Measurements from ENCODE around the gene PINK1.
"Not testable (repeated sequence)": the region's sequence is repeated elsewhere in the genome, so short reads cannot be mapped to it uniquely, and the experiment has no call there.

The PINK1 gene

DNA sequence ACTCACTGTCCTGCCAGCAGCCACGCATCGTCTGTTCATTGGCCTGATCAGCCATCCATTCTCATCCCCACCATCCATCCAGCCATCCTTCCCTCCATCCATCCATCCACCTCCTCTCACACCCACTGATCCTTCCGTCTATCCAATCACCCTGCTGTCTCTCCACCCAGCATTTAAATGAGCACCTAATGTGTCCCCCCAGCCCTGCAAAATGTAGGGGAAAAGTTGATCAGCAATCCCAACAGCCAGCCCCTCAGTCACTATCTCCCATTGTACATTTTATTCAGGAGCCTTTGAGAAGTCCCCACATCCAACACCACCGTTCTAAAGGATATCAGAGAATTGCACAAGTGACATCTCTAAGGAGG, 39.0 kb downstream of the PINK1 start:
- no peaks in the 10 kb centered on the region for H3K9me3 ChIP-seq (ENCODE audit: control insufficient read depth, insufficient read depth, low read length)
- WGBS (ENCODE audit: insufficient coverage, insufficient read length) = 100% methylated on average over 1 of the region's 4 CpGs
- no peaks in the 10 kb centered on the region for H3K4me1 ChIP-seq (ENCODE audit: control insufficient read depth, insufficient read depth, low read length)
- peaks cover 6% of the 10 kb centered on the region; the same call in 1 of the 2 replicates for H3K36me3 ChIP-seq (ENCODE audit: control insufficient read depth, insufficient read depth, low read length)
- no peak for DNase-seq (ENCODE audit: low read depth, low spot score)
- H3K27me3 ChIP-seq (ENCODE audit: control insufficient read depth, insufficient read depth, low read length) = no peaks in the 10 kb centered on the region
- H3K4me3 ChIP-seq (ENCODE audit: low read length) = no peak overlapping the region
- no peak overlapping the region for H3K27ac ChIP-seq (ENCODE audit: low read length)

DNA sequence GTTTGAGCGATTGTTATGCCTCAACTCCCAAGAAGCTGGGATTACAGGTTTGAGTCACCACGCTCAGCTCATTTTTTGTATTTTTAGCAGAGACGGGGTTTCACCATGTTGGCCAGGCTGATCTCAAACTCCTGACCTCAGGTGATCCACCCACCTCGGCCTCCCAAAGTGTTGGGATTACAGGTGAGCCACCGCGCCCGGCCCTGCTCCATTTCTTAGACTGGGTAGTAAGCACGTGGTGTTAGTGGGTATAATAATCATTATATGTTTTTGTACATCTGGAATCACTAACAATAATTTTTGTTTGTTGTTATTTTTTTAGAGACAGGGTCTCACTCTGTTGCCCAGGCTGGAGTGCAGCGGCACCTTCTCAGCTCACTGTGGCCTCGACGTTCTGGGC, 40.4 kb downstream of the PINK1 start:
- not testable (repeated sequence) for H3K27ac ChIP-seq (ENCODE audit: low read length); H3K9me3 ChIP-seq (ENCODE audit: control insufficient read depth, insufficient read depth, low read length); DNase-seq (ENCODE audit: low read depth, low spot score); H3K4me1 ChIP-seq (ENCODE audit: control insufficient read depth, insufficient read depth, low read length); H3K36me3 ChIP-seq (ENCODE audit: control insufficient read depth, insufficient read depth, low read length); H3K4me3 ChIP-seq (ENCODE audit: low read length); H3K27me3 ChIP-seq (ENCODE audit: control insufficient read depth, insufficient read depth, low read length)
- WGBS (ENCODE audit: insufficient coverage, insufficient read length) = no CpG with 5 or more reads among the region's 11 CpGs

DNA sequence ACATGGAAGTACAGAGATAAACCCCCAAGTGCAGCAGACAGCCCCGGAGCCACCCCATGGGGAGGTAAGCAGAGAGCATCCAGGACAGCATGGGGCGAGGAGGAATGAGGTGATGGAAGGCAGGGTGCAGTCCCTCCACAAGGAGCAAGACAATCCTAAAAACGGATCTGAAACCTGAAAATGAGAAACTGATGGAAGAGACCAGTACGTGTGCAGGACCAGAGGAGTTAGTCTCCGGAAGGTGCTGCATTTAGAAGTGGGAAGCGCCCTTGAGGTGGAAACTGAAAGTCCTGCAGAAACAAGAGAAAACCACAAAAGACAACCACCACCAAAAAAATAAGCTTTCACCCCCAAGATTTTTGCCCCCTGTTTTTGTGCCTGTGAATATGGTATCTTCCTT, 45.3 kb downstream of the PINK1 start:
- Histone ChIP-seq H3K36me3 (ENCODE audit: control insufficient read depth, insufficient read depth, low read length) (no peaks in the 10 kb centered on the region; the same call in none of the 2 replicates), H3K27me3 (ENCODE audit: control insufficient read depth, insufficient read depth, low read length) (no peaks in the 10 kb centered on the region), H3K9me3 (ENCODE audit: control insufficient read depth, insufficient read depth, low read length) (no peaks in the 10 kb centered on the region), H3K27ac (ENCODE audit: low read length) (no peak overlapping the region), H3K4me1 (ENCODE audit: control insufficient read depth, insufficient read depth, low read length) (no peaks in the 10 kb centered on the region), H3K4me3 (ENCODE audit: low read length) (no peak overlapping the region)
- no CpG with 5 or more reads among the region's 6 CpGs for WGBS (ENCODE audit: insufficient coverage, insufficient read length)
- no peak for DNase-seq (ENCODE audit: low read depth, low spot score)

DNA sequence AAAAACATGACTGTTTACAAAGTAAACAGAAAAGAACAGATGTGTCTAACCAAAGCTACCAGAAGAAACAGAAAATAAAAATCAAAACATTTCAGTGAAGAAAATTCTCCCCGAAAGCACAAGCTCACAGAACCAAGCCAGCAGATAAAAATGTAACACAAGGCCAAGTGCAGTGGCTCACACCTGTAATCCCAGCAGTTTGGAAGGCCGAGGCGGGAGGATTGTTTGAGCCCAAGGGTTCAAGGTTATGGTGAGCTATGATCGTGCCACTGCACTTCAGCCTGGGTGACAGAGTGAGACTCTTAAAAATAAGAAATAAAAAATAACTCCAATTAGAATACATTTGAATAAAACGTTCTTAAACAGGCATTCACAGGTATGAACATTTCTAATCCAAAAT, 47.0 kb downstream of the PINK1 start:
- Histone ChIP-seq H3K9me3 (ENCODE audit: control insufficient read depth, insufficient read depth, low read length) (no peaks in the 10 kb centered on the region), H3K4me1 (ENCODE audit: control insufficient read depth, insufficient read depth, low read length) (no peaks in the 10 kb centered on the region; the same call in 1 of the 2 replicates), H3K36me3 (ENCODE audit: control insufficient read depth, insufficient read depth, low read length) (no peaks in the 10 kb centered on the region; the same call in none of the 2 replicates), H3K27me3 (ENCODE audit: control insufficient read depth, insufficient read depth, low read length) (no peaks in the 10 kb centered on the region), H3K27ac (ENCODE audit: low read length) (no peak overlapping the region), H3K4me3 (ENCODE audit: low read length) (no peak overlapping the region)
- DNase-seq (ENCODE audit: low read depth, low spot score) = no peak
- no CpG with 5 or more reads among the region's 5 CpGs for WGBS (ENCODE audit: insufficient coverage, insufficient read length)

DNA sequence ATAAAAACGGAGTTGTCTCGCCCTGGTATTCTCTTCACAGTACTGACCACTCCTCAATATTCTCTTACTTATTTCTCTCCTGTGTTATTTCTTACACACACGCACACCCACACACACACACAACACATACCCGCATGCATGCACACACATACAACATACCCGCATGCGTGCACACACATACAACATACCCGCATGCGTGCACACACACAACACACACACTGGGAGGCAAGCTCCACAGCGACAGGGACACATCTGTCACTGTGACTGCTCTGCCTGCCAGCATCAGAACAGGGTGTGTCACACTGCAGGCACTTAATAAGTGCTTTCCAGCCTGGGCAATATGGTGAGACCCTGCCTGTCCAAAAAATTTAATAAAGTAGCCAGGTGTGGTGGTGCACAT, 48.7 kb downstream of the PINK1 start:
- Histone ChIP-seq H3K27ac (ENCODE audit: low read length) (no peak overlapping the region), H3K9me3 (ENCODE audit: control insufficient read depth, insufficient read depth, low read length) (no peaks in the 10 kb centered on the region), H3K27me3 (ENCODE audit: control insufficient read depth, insufficient read depth, low read length) (no peaks in the 10 kb centered on the region), H3K36me3 (ENCODE audit: control insufficient read depth, insufficient read depth, low read length) (peaks cover 5% of the 10 kb centered on the region), H3K4me1 (ENCODE audit: control insufficient read depth, insufficient read depth, low read length) (no peaks in the 10 kb centered on the region; the same call in 1 of the 2 replicates), H3K4me3 (ENCODE audit: low read length) (no peak overlapping the region)
- no peak for DNase-seq (ENCODE audit: low read depth, low spot score)
- WGBS (ENCODE audit: insufficient coverage, insufficient read length) = 100% methylated on average over 5 of the region's 9 CpGs

DNA sequence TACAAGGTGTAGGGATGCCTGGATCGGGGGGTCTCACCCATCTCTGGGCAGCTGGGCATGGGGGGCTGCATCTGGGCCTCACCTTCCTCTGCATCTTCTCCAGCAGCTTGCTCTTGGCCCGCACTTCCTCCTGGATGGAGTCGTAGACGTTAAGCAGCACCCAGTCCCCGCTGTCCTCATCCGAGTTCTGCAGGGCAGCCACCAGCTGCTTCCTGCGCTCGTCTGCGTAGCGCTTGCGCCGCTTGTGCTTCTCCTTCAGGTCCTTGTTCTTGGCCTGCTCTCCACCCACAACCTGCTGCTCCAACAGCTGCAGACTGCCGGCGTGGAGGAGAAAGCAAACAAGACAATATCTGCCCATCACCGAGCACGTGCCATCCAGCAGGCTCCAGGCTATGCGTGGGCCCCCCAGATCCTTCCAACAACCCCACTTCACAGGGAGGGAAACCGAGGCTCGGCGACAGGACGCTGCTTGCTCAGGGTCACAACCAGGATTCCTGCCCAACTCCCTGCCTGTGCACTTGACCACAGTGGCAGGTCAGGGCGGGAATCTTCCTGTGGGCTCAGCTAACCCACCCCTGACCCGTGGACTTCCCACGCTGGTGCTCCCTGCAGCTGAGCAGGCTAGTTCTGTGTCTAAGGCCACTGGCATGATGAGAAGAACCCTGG, 49.4 kb downstream of the PINK1 start:
- no peaks in the 10 kb centered on the region for H3K27me3 ChIP-seq (ENCODE audit: control insufficient read depth, insufficient read depth, low read length)
- DNase-seq (ENCODE audit: low read depth, low spot score) = no peak
- H3K9me3 ChIP-seq (ENCODE audit: control insufficient read depth, insufficient read depth, low read length) = no peaks in the 10 kb centered on the region
- H3K27ac ChIP-seq (ENCODE audit: low read length) = no peak overlapping the region
- no peak overlapping the region for H3K4me3 ChIP-seq (ENCODE audit: low read length)
- H3K4me1 ChIP-seq (ENCODE audit: control insufficient read depth, insufficient read depth, low read length) = no peaks in the 10 kb centered on the region; the same call in 1 of the 2 replicates
- H3K36me3 ChIP-seq (ENCODE audit: control insufficient read depth, insufficient read depth, low read length) = peaks cover 9% of the 10 kb centered on the region
- no CpG with 5 or more reads among the region's 24 CpGs for WGBS (ENCODE audit: insufficient coverage, insufficient read length)

DNA sequence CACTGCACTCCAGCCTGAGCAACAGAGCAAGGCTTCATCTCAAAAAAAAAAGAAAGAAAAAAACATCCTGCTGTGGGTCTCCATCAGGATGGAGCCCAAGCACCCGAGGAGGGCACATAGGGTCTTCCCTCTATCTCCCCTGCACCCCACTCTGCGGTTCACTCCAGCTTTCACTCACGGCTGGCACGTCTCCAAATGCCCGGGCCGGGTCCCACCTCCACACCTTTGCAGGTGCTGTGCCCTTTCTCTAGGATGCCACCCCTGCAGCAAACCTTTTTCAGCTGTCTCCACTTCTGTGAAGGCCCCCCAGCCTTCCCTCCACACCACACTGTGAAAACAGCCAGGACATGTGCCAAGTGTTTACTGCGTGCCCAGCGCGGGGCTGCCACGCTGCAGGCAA, 50.4 kb downstream of the PINK1 start:
- Histone ChIP-seq H3K27me3 (ENCODE audit: control insufficient read depth, insufficient read depth, low read length) (no peaks in the 10 kb centered on the region), H3K36me3 (ENCODE audit: control insufficient read depth, insufficient read depth, low read length) (peaks cover 9% of the 10 kb centered on the region; the same call in 1 of the 2 replicates), H3K9me3 (ENCODE audit: control insufficient read depth, insufficient read depth, low read length) (no peaks in the 10 kb centered on the region), H3K4me3 (ENCODE audit: low read length) (no peak overlapping the region), H3K27ac (ENCODE audit: low read length) (no peak overlapping the region), H3K4me1 (ENCODE audit: control insufficient read depth, insufficient read depth, low read length) (no peaks in the 10 kb centered on the region; the same call in 1 of the 2 replicates)
- no peak for DNase-seq (ENCODE audit: low read depth, low spot score)
- no CpG with 5 or more reads among the region's 10 CpGs for WGBS (ENCODE audit: insufficient coverage, insufficient read length)

DNA sequence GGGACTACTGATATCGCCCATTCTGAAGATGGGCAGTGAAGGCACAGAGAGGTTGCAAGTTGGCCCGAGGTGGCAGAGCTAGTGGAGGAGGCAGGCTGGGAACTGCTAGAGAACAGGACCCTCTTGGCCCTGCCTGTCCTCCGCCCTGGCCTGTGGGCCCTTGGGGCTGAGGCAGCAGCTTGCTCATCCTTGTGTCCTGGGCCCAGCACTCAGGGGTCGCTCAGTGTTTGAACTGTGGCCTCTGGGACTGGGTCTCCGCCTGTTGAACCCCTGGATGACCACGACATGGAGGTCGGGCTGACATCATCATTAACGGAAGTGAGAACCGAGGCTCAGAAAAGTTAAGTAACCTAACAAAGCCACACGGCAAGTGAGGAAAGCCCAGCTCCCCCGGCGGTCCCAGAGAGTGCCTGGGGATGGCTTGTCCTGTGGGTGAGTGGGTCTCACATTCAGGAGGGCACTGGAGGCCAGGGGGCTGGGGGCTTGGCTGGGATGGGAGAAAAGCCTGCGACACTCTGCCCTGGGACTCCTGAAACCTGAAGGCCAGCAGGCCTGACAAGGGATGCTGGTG, 50.9 kb downstream of the PINK1 start:
- no peak overlapping the region for H3K27ac ChIP-seq (ENCODE audit: low read length)
- DNase-seq (ENCODE audit: low read depth, low spot score) = no peak
- H3K9me3 ChIP-seq (ENCODE audit: control insufficient read depth, insufficient read depth, low read length) = no peaks in the 10 kb centered on the region
- peaks cover 9% of the 10 kb centered on the region; the same call in 1 of the 2 replicates for H3K36me3 ChIP-seq (ENCODE audit: control insufficient read depth, insufficient read depth, low read length)
- no peak overlapping the region for H3K4me3 ChIP-seq (ENCODE audit: low read length)
- no peaks in the 10 kb centered on the region for H3K27me3 ChIP-seq (ENCODE audit: control insufficient read depth, insufficient read depth, low read length)
- no peaks in the 10 kb centered on the region; the same call in 1 of the 2 replicates for H3K4me1 ChIP-seq (ENCODE audit: control insufficient read depth, insufficient read depth, low read length)
- WGBS (ENCODE audit: insufficient coverage, insufficient read length) = no CpG with 5 or more reads among the region's 13 CpGs

DNA sequence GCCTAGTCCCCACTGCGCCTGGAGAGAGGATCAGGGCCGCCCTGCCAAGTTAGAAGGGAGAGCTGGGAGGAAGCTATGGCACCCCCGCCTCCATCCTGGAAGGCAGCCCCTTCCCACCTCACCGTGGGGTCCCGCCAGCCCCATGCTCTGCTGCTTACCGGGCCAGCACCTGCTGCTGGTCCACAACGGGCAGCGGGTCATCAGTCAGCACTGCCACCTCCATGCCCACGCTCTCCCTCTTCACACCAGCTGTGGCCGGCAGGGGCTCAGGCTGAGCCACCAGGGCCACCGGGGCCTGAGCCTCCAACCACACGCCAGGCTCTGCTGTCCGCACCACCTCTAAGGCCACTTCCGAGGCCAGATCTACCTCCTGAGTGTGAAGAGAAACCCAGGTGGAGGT, 51.4 kb downstream of the PINK1 start:
- Histone ChIP-seq H3K36me3 (ENCODE audit: control insufficient read depth, insufficient read depth, low read length) (peaks cover 9% of the 10 kb centered on the region; the same call in 1 of the 2 replicates), H3K4me3 (ENCODE audit: low read length) (no peak overlapping the region), H3K27ac (ENCODE audit: low read length) (no peak overlapping the region), H3K9me3 (ENCODE audit: control insufficient read depth, insufficient read depth, low read length) (no peaks in the 10 kb centered on the region), H3K4me1 (ENCODE audit: control insufficient read depth, insufficient read depth, low read length) (no peaks in the 10 kb centered on the region; the same call in 1 of the 2 replicates), H3K27me3 (ENCODE audit: control insufficient read depth, insufficient read depth, low read length) (no peaks in the 10 kb centered on the region)
- no peak for DNase-seq (ENCODE audit: low read depth, low spot score)
- WGBS (ENCODE audit: insufficient coverage, insufficient read length) = no CpG with 5 or more reads among the region's 14 CpGs

DNA sequence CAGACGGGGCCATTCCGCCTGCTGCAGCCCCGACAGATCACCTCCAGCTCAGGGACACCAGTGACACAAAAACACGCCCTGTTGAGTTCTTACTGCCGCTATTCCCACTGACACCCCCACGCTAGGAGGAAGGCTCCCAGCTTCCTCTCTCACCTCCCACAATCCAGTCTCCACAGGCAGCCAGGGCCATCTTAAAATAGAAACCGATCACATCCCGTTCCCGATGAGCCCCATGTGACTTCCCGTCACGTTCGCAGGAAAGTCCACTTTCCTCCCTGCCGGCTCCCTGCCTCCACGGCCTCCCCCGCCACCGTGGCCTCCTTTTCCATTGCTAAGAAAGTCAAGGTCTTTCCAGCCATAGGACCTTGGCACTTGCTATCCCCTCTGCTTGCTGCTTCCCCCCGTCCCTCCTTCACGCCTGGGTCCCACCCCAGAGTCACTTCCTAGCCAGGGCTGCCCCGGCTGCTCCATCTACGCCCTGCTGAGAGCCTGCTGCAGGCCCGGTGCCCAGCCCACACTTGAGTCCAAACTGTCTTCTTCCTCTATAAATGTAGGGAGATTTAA, 51.9 kb downstream of the PINK1 start:
- no peak for DNase-seq (ENCODE audit: low read depth, low spot score)
- Histone ChIP-seq H3K27ac (ENCODE audit: low read length) (no peak overlapping the region), H3K9me3 (ENCODE audit: control insufficient read depth, insufficient read depth, low read length) (no peaks in the 10 kb centered on the region), H3K4me3 (ENCODE audit: low read length) (no peak overlapping the region), H3K4me1 (ENCODE audit: control insufficient read depth, insufficient read depth, low read length) (no peaks in the 10 kb centered on the region; the same call in 1 of the 2 replicates), H3K27me3 (ENCODE audit: control insufficient read depth, insufficient read depth, low read length) (no peaks in the 10 kb centered on the region), H3K36me3 (ENCODE audit: control insufficient read depth, insufficient read depth, low read length) (peaks cover 9% of the 10 kb centered on the region; the same call in 1 of the 2 replicates)
- no CpG with 5 or more reads among the region's 21 CpGs for WGBS (ENCODE audit: insufficient coverage, insufficient read length)

Data from iPS DF 6.9 (cell line).